Heart right ventricle (tissue), 16 donors: ENCODE results near the gene SPAG17. TPM values are rescaled to one million over a fixed set of nuclear protein-coding genes. Genes with fewer than 3 reads are reported as not detected.

Experiments used
- ATAC-seq, 8 donors: fragments of 200-7000 bp; cut with Tn5 transposase; one replicate each; pipeline ENCODE4 v1.9.1; 2020; ENCODE audit warnings: mild to moderate bottlenecking in 8 of 8, moderate library complexity in 8 of 8, moderate number of reproducible peaks in 1 of 8
- DNase-seq, 2 donors: peaks; one replicate each; pipeline ENCODE4 v3.0.0-alpha.2; 2020
- H3K27ac ChIP-seq, 10 donors: fragments of 200-600 bp; sonication (generic) in 2 of 10; one replicate each; pipeline versions ENCODE4 v1.5.0 to v1.8.0; 2020 to 2022; ENCODE audit warnings: mild to moderate bottlenecking in 3 of 10
- H3K27me3 ChIP-seq, 7 donors: fragments of 200-600 bp; one replicate each; pipeline ENCODE4 v1.8.0; 2021 to 2022; ENCODE audit warnings: mild to moderate bottlenecking in 2 of 7
- H3K36me3 ChIP-seq, 9 donors: fragments of 200-600 bp; sonication (generic) in 1 of 9; one replicate each; pipeline versions ENCODE4 v1.5.0 to v1.8.0; 2020 to 2022; ENCODE audit warnings: mild to moderate bottlenecking in 2 of 9
- H3K4me1 ChIP-seq, 9 donors: fragments of 200-600 bp; sonication (generic) in 1 of 9; one replicate each; pipeline versions ENCODE4 v1.5.0 to v1.8.0; 2020 to 2022; ENCODE audit warnings: mild to moderate bottlenecking in 4 of 9
- H3K4me3 ChIP-seq, 10 donors: fragments of 200-600 bp; sonication (generic) in 2 of 10; one replicate each; pipeline versions ENCODE4 v1.5.0 to v1.8.0; 2020 to 2022; ENCODE audit warnings: mild to moderate bottlenecking in 7 of 10, moderate library complexity in 2 of 10
- H3K9me3 ChIP-seq, 11 donors: fragments of 200-600 bp in 10 of 11; sonication (generic) in 2 of 11; one replicate each; pipeline versions ENCODE4 v1.5.0 to v1.8.0; 2013 to 2022; ENCODE audit warnings: mild to moderate bottlenecking in 2 of 11, control low read depth in 1 of 11, moderate library complexity in 1 of 11
- CTCF ChIP-seq, 9 donors: fragments of 200-600 bp; sonication (generic) in 2 of 9; IDR thresholded peaks; one replicate each; pipeline versions ENCODE4 v1.5.0 to v1.8.0; 2021 to 2022; ENCODE audit warnings: antibody characterized with exemption in 9 of 9, mild to moderate bottlenecking in 5 of 9, moderate library complexity in 1 of 9
- WGBS, 2 donors: extraction: QIAGEN DNeasy Blood & Tissue Kit; methylation state at CpG; one replicate each; pipeline ENCODE4 v1.1.7; 2013; ENCODE audit warnings: inconsistent platforms in 1 of 2; 5-methylcytosine and 5-hydroxymethylcytosine counted together
- intact Hi-C, 10 donors: fragments of 100-400 bp; cut with DNase I; formaldehyde crosslinking; loops; one replicate each; pipeline versions ENCODE4 v1.11.1 to v1.14.2; 2022
- polyA plus RNA-seq, 2 donors: library from polyadenylated mRNA; stranded (reverse); fragments of 200-250 nt; gene quantifications; one replicate each; pipeline ENCODE4 v1.2.3, GENCODE V29; 2013
- total RNA-seq, 10 donors: library from RNA; stranded (reverse); fragmentation: NEBNext Ultra II Directional in 3 of 10; extraction: Animal tissue kit (Norgen Biotek cat#: 25700) in 3 of 10; gene quantifications; one replicate each; pipeline versions ENCODE4 v1.2.1 to v1.2.4, GENCODE V29; 2021 to 2023
- donor health status: Arrhythmogenic right ventricular cardiomyopathy.
- donor health status: ischemic (EF 13 %, LVEDD 7.1; RV severe dilation, severe dysfunction).
- donor health status: healthy with polysubstance abuse.
- donor health status: DM: no; HTN: yes; CAD: no.
- donor health status: DM: no; HTN: no; CAD: no.
- donor health status: ischemic (EF 25% LVEDD 6.9; RV normal size, moderate dysfunction).
- donor health status: ischemic (EF 25% LVEDD 5.7; RV mildly dilated, moderate dysfunction).
- donor health status: healthy.
- donor health status: DM: yes; HTN: yes; CAD: no.
- donor health status: Ischemic cardiomyopathy.
- donor health status: ischemic (EF 35%, LVEDD 5.7; RV mildly dilated, moderate dysfunction).
- donor health status: nonischemic (EF 11% LVEDD 7.7; RV severe dilation, severe dysfunction).
- donor health status: DM: yes; HTN: yes; CAD: no.
- donor health status: PGD.
- donor health status: ischemic (EF 29% LVEDD 5.4; RV normal size, mild dysfunction).
- donor health status: nonischemic (EF 23%, LVEDD 6.1; RV moderate dilation, normal function).

SPAG17 gene
- total and polyA plus RNA-seq, 12 donors = 0.01 to 0.06 TPM; not detected in 10

- intact Hi-C loops = no loop called here
- Histone ChIP-seq H3K4me1 (no peaks in the 10 kb centered on the region), H3K9me3 (no peaks in the 10 kb centered on the region), H3K36me3 (no peaks in the 10 kb centered on the region), H3K27me3 (peaks cover 0 to 6% (median 0%) of the 10 kb centered on the region in 7 donors), H3K4me3 (no peak overlapping the region), H3K27ac (no peak overlapping the region)
- ATAC-seq (no peak), DNase-seq (no peak)
- no peak for TF ChIP-seq CTCF (IDR thresholded peaks at IDR 0.05)
Observed at GRCh38 chr1:118110580-118110979, 74.4 kb downstream of the SPAG17 start.

DNA sequence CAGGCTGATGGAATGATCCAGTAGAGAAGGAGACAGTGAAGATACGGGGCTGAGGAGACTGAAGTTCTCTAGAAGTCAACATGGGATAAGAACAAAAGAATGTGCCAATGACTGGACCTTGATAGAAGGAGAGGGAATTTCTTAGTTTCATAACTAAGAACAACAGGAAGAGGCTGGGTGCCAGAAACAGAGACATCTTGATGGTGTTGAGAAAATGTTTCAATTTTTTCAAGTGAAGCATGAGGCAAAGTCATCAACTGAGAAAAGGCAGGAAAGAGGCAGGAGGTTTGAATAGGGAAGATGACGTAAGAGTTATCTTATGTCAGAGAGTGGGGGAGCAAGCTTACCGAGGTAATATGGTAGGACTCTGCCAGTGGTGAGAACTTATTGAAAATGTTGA is 80.1 kb downstream of the SPAG17 start:
- Histone ChIP-seq H3K4me3 (no peak overlapping the region), H3K36me3 (no peaks in the 10 kb centered on the region), H3K27me3 (peaks cover 0 to 4% (median 0%) of the 10 kb centered on the region in 7 donors), H3K27ac (no peak overlapping the region), H3K4me1 (no peaks in the 10 kb centered on the region), H3K9me3 (no peaks in the 10 kb centered on the region)
- TF ChIP-seq CTCF (IDR thresholded peaks at IDR 0.05) = no peak
- ATAC-seq = no peak
- DNase-seq = no peak
- WGBS, 2 donors = 65 to 69% methylated on average over 3 of the region's 3 CpGs
- intact Hi-C loops = no loop called here

DNA sequence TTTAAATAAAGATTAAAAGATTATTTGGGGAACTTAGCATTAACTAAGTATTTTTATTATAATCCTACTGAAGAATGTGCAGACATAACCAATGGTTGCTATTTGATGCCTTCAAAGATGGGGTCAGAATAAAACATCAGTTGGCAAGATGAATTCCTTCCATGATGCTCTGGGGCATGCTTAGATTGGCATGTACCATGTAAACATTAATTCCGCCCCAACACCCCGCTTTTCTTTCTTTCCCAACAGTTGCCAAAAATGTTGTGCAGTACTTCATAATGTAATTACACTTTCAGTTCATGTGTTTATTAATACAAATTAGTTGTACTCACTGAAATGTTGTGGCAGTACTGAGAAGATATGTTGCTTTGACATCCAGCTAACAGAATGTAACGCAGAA is 82.6 kb downstream of the SPAG17 start:
- no peak overlapping the region for H3K4me3 ChIP-seq
- TF ChIP-seq CTCF (IDR thresholded peaks at IDR 0.05) = no peak
- WGBS, 2 donors = 85 to 88% methylated on average over 3 of the region's 3 CpGs
- H3K36me3 ChIP-seq = no peaks in the 10 kb centered on the region
- H3K27ac ChIP-seq = no peak overlapping the region
- peaks cover 0 to 4% (median 0%) of the 10 kb centered on the region in 7 donors for H3K27me3 ChIP-seq
- ATAC-seq = no peak
- intact Hi-C loops = no loop called here
- H3K4me1 ChIP-seq = no peaks in the 10 kb centered on the region
- H3K9me3 ChIP-seq = no peaks in the 10 kb centered on the region
- DNase-seq = no peak

DNA sequence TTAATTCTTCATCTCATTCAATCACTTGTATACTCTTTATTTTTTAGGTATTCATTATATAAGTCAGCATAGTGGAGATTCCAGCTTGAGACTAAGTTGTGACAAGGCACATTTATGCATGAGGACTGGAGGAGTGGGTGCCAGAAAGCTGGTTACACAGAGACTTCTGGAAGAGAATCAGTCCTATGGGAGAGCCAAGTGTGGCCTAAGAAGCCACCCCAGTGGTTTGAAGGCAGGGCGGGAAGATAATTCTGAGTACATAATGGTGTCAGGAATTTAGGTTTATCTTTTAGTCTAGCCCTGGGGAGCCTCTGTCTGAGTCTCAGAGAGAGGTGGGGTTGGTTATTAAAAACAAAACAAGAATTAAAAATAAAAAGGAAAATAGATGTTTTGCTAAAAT is 83.0 kb downstream of the SPAG17 start:
- H3K36me3 ChIP-seq = no peaks in the 10 kb centered on the region
- no peaks in the 10 kb centered on the region for H3K9me3 ChIP-seq
- intact Hi-C loops = no loop called here
- TF ChIP-seq CTCF (IDR thresholded peaks at IDR 0.05) = no peak
- peaks cover 0 to 4% (median 0%) of the 10 kb centered on the region in 7 donors for H3K27me3 ChIP-seq
- 70 to 88% methylated on average over 1 of the region's 1 CpG for WGBS, 2 donors
- H3K27ac ChIP-seq = no peak overlapping the region
- no peaks in the 10 kb centered on the region for H3K4me1 ChIP-seq
- ATAC-seq (no peak), DNase-seq (no peak)
- no peak overlapping the region for H3K4me3 ChIP-seq

DNA sequence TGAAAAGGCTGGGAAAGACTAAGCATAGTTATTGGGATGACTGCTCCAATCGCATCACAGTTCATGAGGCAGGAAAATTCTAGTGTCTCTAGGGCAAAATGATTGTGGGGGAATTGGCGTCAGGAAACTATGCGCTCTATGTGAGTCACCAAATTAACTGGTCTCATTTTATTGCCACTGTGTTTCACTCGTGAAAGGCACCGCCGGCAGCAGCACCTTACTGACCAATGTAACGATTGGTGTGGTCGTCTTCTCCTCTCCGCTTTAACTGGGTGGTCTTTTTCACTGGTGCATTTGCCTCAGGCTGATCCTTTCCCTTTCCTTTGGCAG is 83.5 kb downstream of the SPAG17 start:
- TF ChIP-seq CTCF (IDR thresholded peaks at IDR 0.05) = no peak
- Histone ChIP-seq H3K27me3 (peaks cover 0 to 4% (median 0%) of the 10 kb centered on the region in 7 donors), H3K36me3 (no peaks in the 10 kb centered on the region), H3K27ac (no peak overlapping the region), H3K9me3 (no peaks in the 10 kb centered on the region), H3K4me1 (no peaks in the 10 kb centered on the region), H3K4me3 (no peak overlapping the region)
- DNase-seq (no peak), ATAC-seq (no peak)
- intact Hi-C loops = no loop called here
- WGBS, 2 donors = 81 to 87% methylated on average over 9 of the region's 9 CpGs
